ENCODE measurements around the gene KRTAP10-4.
"Not testable (repeated sequence)": the region's sequence is repeated elsewhere in the genome, so short reads cannot be mapped to it uniquely, and the experiment has no call there.

KRTAP10-4 gene

GRCh38 chr21:44573630-44574456, at the start of gene KRTAP10-4:
Gene KRTAP10-4 (plus strand): TSS chr21:44573729. CDS start chr21:44573759, 30 bp downstream.
- not testable (repeated sequence) for DNase-seq

GRCh38 chr21:44524414-44525371, 48.8 kb upstream of the KRTAP10-4 start:
- no peak for DNase-seq

GRCh38 chr21:44525391-44526095, 48.0 kb upstream of the KRTAP10-4 start:
- no peak for DNase-seq

GRCh38 chr21:44526096-44526997, 47.2 kb upstream of the KRTAP10-4 start:
- no peak for DNase-seq

GRCh38 chr21:44527156-44527982, 46.2 kb upstream of the KRTAP10-4 start:
- DNase-seq, result no peak

GRCh38 chr21:44527983-44528633, 45.4 kb upstream of the KRTAP10-4 start:
- DNase-seq, result no peak

- no peak for DNase-seq
Measured at GRCh38 chr21:44528634-44528995, 44.9 kb upstream of the KRTAP10-4 start.

GRCh38 chr21:44529011-44529421, 44.5 kb upstream of the KRTAP10-4 start:
- DNase-seq, result no peak

GRCh38 chr21:44529503-44530125, 43.9 kb upstream of the KRTAP10-4 start:
- DNase-seq, result no peak

- no peak for DNase-seq
Measured at GRCh38 chr21:44530221-44530902, 43.2 kb upstream of the KRTAP10-4 start.

- no peak for DNase-seq
Measured at GRCh38 chr21:44530903-44531605, 42.5 kb upstream of the KRTAP10-4 start.

GRCh38 chr21:44531606-44532564, 41.6 kb upstream of the KRTAP10-4 start:
- no peak for DNase-seq

- no peak for DNase-seq
Measured at GRCh38 chr21:44532712-44533111, 40.8 kb upstream of the KRTAP10-4 start.

GRCh38 chr21:44533121-44533890, 40.2 kb upstream of the KRTAP10-4 start:
- DNase-seq, result no peak

- DNase-seq, result no peak
Measured at GRCh38 chr21:44533891-44534627, 39.5 kb upstream of the KRTAP10-4 start.

- DNase-seq, result no peak
Measured at GRCh38 chr21:44534688-44535087, 38.8 kb upstream of the KRTAP10-4 start.

Data from stimulated activated CD4-positive, alpha-beta T cell treated with anti-CD3 and anti-CD28 coated beads, Interleukin-12 subunit alpha, Interleukin-12 subunit beta, amount 100 ng/mL, for 4 hours (primary cell).